Measurements from ENCODE around the gene TBC1D20. TPM values are rescaled to one million over a fixed set of nuclear protein-coding genes. Genes with fewer than 3 reads are reported as not detected.
"Not testable (repeated sequence)": the region's sequence is repeated elsewhere in the genome, so short reads cannot be mapped to it uniquely, and the experiment has no call there.

The TBC1D20 gene
- total and polyA plus RNA-seq, 2 experiments from 2014 or later, result 31.3 to 40.0 TPM

DNA sequence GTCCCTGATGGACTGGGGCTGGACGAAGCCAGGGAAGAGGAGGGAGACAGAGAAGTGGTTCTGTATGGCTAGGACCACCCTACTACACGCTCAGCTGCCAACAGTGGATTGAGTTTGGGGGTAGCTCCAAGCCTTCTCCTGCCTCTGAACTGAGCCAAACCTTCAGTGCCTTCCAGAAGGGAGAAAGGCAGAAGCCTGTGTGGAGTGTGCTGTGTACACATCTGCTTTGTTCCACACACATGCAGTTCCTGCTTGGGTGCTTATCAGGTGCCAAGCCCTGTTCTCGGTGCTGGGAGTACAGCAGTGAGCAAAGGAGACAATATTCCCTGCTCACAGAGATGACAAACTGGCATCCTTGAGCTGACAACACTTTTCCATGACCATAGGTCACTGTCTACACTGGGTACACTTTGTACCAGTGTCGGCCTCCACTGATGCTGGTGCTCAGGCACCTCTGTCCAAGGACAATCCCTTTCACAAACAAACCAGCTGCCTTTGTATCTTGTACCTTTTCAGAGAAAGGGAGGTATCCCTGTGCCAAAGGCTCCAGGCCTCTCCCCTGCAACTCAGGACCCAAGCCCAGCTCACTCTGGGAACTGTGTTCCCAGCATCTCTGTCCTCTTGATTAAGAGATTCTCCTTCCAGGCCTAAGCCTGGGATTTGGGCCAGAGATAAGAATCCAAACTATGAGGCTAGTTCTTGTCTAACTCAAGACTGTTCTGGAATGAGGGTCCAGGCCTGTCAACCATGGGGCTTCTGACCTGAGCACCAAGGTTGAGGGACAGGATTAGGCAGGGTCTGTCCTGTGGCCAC, 65.5 kb downstream of the TBC1D20 start:
- DNase-seq (ENCODE audit: low read depth in 1 of 2, low spot score in 1 of 2), result no peak
- Histone ChIP-seq H3K9me3 (ENCODE audit: low read depth) (no peaks in the 10 kb centered on the region), H3K4me3 (no peak overlapping the region), H3K27ac (no peak overlapping the region), H3K4me1 (ENCODE audit: low read depth) (no peaks in the 10 kb centered on the region), H3K27me3 (no peaks in the 10 kb centered on the region), H3K36me3 (no peaks in the 10 kb centered on the region)
- TF ChIP-seq, protein P1, sequence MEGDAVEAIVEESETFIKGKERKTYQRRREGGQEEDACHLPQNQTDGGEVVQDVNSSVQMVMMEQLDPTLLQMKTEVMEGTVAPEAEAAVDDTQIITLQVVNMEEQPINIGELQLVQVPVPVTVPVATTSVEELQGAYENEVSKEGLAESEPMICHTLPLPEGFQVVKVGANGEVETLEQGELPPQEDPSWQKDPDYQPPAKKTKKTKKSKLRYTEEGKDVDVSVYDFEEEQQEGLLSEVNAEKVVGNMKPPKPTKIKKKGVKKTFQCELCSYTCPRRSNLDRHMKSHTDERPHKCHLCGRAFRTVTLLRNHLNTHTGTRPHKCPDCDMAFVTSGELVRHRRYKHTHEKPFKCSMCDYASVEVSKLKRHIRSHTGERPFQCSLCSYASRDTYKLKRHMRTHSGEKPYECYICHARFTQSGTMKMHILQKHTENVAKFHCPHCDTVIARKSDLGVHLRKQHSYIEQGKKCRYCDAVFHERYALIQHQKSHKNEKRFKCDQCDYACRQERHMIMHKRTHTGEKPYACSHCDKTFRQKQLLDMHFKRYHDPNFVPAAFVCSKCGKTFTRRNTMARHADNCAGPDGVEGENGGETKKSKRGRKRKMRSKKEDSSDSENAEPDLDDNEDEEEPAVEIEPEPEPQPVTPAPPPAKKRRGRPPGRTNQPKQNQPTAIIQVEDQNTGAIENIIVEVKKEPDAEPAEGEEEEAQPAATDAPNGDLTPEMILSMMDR (IDR thresholded peaks at IDR 0.05; ENCODE audit: low read depth, low read length), result no peak

DNA sequence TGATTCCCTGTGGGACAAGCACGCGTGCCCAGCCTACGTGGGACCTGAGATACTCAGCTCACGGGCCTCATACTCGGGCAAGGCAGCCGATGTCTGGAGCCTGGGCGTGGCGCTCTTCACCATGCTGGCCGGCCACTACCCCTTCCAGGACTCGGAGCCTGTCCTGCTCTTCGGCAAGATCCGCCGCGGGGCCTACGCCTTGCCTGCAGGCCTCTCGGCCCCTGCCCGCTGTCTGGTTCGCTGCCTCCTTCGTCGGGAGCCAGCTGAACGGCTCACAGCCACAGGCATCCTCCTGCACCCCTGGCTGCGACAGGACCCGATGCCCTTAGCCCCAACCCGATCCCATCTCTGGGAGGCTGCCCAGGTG, 66.1 kb downstream of the TBC1D20 start:
- no peaks in the 10 kb centered on the region for H3K36me3 ChIP-seq

GRCh38 chr20:393296-393695, 69.0 kb downstream of the TBC1D20 start:
- H3K4me3 ChIP-seq; H3K27me3 ChIP-seq; DNase-seq (ENCODE audit: low read depth in 1 of 2, low spot score in 1 of 2); H3K4me1 ChIP-seq (ENCODE audit: low read depth); H3K36me3 ChIP-seq; H3K9me3 ChIP-seq (ENCODE audit: low read depth); H3K27ac ChIP-seq: not testable (repeated sequence)

More for the DNA sequence above, 66.1 kb downstream of the TBC1D20 start:
- Histone ChIP-seq H3K9me3 (ENCODE audit: low read depth) (no peaks in the 10 kb centered on the region), H3K4me1 (ENCODE audit: low read depth) (no peaks in the 10 kb centered on the region), H3K27ac (no peak overlapping the region), H3K4me3 (no peak overlapping the region), H3K27me3 (no peaks in the 10 kb centered on the region)
- TF ChIP-seq, protein P1 (IDR thresholded peaks at IDR 0.05; ENCODE audit: low read depth, low read length), result no peak
- DNase-seq (ENCODE audit: low read depth in 1 of 2, low spot score in 1 of 2), result no peak

GRCh38 chr20:391041-391711, 71.2 kb downstream of the TBC1D20 start:
- H3K4me1 ChIP-seq (ENCODE audit: low read depth), result no peaks in the 10 kb centered on the region
- no peak overlapping the region for H3K27ac ChIP-seq
- H3K9me3 ChIP-seq (ENCODE audit: low read depth), result no peaks in the 10 kb centered on the region
- H3K36me3 ChIP-seq, result no peaks in the 10 kb centered on the region
- no peaks in the 10 kb centered on the region for H3K27me3 ChIP-seq
- no peak overlapping the region for H3K4me3 ChIP-seq
- TF ChIP-seq, protein P1 (IDR thresholded peaks at IDR 0.05; ENCODE audit: low read depth, low read length), result no peak
- DNase-seq (ENCODE audit: low read depth in 1 of 2, low spot score in 1 of 2), result no peak

DNA sequence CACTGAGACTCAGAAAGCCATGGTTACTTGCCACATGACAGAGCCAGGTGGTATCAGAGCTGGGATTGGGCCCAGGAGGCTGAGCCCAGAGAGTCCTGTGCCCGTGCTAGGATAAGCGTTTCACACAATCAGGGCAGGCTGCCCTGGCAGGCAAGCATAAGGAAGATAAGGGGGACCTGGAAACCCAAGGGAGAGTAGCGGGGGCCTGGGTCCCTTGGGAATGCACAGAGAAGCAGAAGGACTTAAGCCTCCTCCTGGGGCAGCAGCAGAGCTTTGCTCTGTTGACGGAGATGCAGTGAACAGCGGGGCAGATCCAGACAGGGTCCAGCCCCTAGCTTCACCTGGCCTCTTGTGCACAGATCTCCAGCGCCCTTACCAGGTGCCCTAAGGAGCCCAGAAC, 73.1 kb downstream of the TBC1D20 start:
- H3K27me3 ChIP-seq, result no peaks in the 10 kb centered on the region
- H3K4me3 ChIP-seq, result no peak overlapping the region
- no peaks in the 10 kb centered on the region for H3K36me3 ChIP-seq
- TF ChIP-seq, protein P1 (IDR thresholded peaks at IDR 0.05; ENCODE audit: low read depth, low read length), result no peak
- no peaks in the 10 kb centered on the region for H3K4me1 ChIP-seq (ENCODE audit: low read depth)
- H3K27ac ChIP-seq, result no peak overlapping the region
- H3K9me3 ChIP-seq (ENCODE audit: low read depth), result no peaks in the 10 kb centered on the region
- no peak for DNase-seq (ENCODE audit: low read depth in 1 of 2, low spot score in 1 of 2)
